T1000 (cell line): ENCODE measurements around the gene ENTREP3.
A peak's percentile ranks its signal among the peaks of the same experiment; 100 is the strongest.
"Not testable (repeated sequence)": the region's sequence is repeated elsewhere in the genome, so short reads cannot be mapped to it uniquely, and the experiment has no call there.

ENCODE experiments used
- DNase-seq: peaks from one replicate; lab custom pipeline; 2025; ENCODE audit warnings: mixed read lengths; lab: John Stamatoyannopoulos, UW

ENTREP3 gene

GRCh38 chr1:155250633-155251449, 4.4 kb downstream of the ENTREP3 start:
- DNase-seq, result peak; percentile 85

GRCh38 chr1:155250246-155250632, 5.0 kb downstream of the ENTREP3 start:
- no peak for DNase-seq

GRCh38 chr1:155247667-155248553, 7.4 kb downstream of the ENTREP3 start:
- DNase-seq, result no peak

GRCh38 chr1:155246796-155247195, 8.5 kb downstream of the ENTREP3 start:
- DNase-seq, result not testable (repeated sequence)

GRCh38 chr1:155245163-155245524, 10.1 kb downstream of the ENTREP3 start:
- no peak for DNase-seq

GRCh38 chr1:155244368-155245162, 10.7 kb downstream of the ENTREP3 start:
- peak; percentile 93 for DNase-seq

GRCh38 chr1:155242805-155243358, 12.4 kb downstream of the ENTREP3 start:
- DNase-seq, result no peak

- DNase-seq, result no peak
These were observed 13.4 kb downstream of the ENTREP3 start for GRCh38 chr1:155241841-155242264.

- DNase-seq, result no peak
These were observed 14.1 kb downstream of the ENTREP3 start for GRCh38 chr1:155241069-155241679.

GRCh38 chr1:155236451-155236850, 18.8 kb downstream of the ENTREP3 start:
- DNase-seq, result no peak

GRCh38 chr1:155235375-155235774, 19.9 kb downstream of the ENTREP3 start:
- not testable (repeated sequence) for DNase-seq

- DNase-seq, result not testable (repeated sequence)
These were observed 21.8 kb downstream of the ENTREP3 start for GRCh38 chr1:155233502-155233901.

- not testable (repeated sequence) for DNase-seq
These were observed 23.0 kb downstream of the ENTREP3 start for GRCh38 chr1:155232001-155232978.

GRCh38 chr1:155231302-155231701, 24.0 kb downstream of the ENTREP3 start:
- not testable (repeated sequence) for DNase-seq

GRCh38 chr1:155228096-155228427, 27.2 kb downstream of the ENTREP3 start:
- DNase-seq, result no peak

GRCh38 chr1:155227261-155228095, 27.8 kb downstream of the ENTREP3 start:
- DNase-seq, result peak; percentile 93

- no peak for DNase-seq
These were observed 28.4 kb downstream of the ENTREP3 start for GRCh38 chr1:155226910-155227260.

GRCh38 chr1:155226188-155226909, 28.9 kb downstream of the ENTREP3 start:
- DNase-seq, result peak; percentile 1

GRCh38 chr1:155225404-155225759, 29.9 kb downstream of the ENTREP3 start:
- not testable (repeated sequence) for DNase-seq
